GM18858 (cell line): ENCODE data around the gene ZBTB18.
A peak's percentile ranks its signal among the peaks of the same experiment; 100 is the strongest.
"Not testable (repeated sequence)": the region's sequence is repeated elsewhere in the genome, so short reads cannot be mapped to it uniquely, and the experiment has no call there.

Experiments used
- ATAC-seq: cut with Tn5 transposase; IDR thresholded peaks from one replicate; pipeline ENCODE4 v1.9.1; 2021; ENCODE audit not compliant: unreplicated experiment

ZBTB18 gene

GRCh38 chr1:244041466-244042120 lies 9.5 kb upstream of the ZBTB18 start:
- no peak for ATAC-seq

GRCh38 chr1:244042293-244042692 lies 8.8 kb upstream of the ZBTB18 start:
- ATAC-seq = no peak

GRCh38 chr1:244044423-244044822 lies 6.7 kb upstream of the ZBTB18 start:
- no peak for ATAC-seq

- not testable (repeated sequence) for ATAC-seq
Measured at GRCh38 chr1:244046254-244046653, 4.8 kb upstream of the ZBTB18 start.

- ATAC-seq = no peak
Measured at GRCh38 chr1:244046907-244047611, 4.0 kb upstream of the ZBTB18 start.

- ATAC-seq = peak; percentile 62
Measured at GRCh38 chr1:244047621-244048255, 3.3 kb upstream of the ZBTB18 start.

- ATAC-seq = no peak
Measured at GRCh38 chr1:244048256-244049161, 2.6 kb upstream of the ZBTB18 start.

GRCh38 chr1:244049162-244050013 lies 1.7 kb upstream of the ZBTB18 start:
- ATAC-seq = no peak

- ATAC-seq = no peak
Measured at GRCh38 chr1:244050014-244050834, 859 bp upstream of the ZBTB18 start.

GRCh38 chr1:244052016-244052727 lies 1.1 kb downstream of the ZBTB18 start:
- ATAC-seq = no peak

GRCh38 chr1:244052728-244053312 lies 1.7 kb downstream of the ZBTB18 start:
- no peak for ATAC-seq

- ATAC-seq = no peak
Measured at GRCh38 chr1:244053831-244054230, 2.7 kb downstream of the ZBTB18 start.

- no peak for ATAC-seq
Measured at GRCh38 chr1:244054247-244054923, 3.3 kb downstream of the ZBTB18 start.

GRCh38 chr1:244054924-244055263 lies 3.8 kb downstream of the ZBTB18 start:
- ATAC-seq = no peak

- no peak for ATAC-seq
Measured at GRCh38 chr1:244056577-244056976, 5.5 kb downstream of the ZBTB18 start.

GRCh38 chr1:244057474-244058385 lies 6.6 kb downstream of the ZBTB18 start:
- no peak for ATAC-seq

GRCh38 chr1:244060117-244060516 lies 9.0 kb downstream of the ZBTB18 start:
- ATAC-seq = no peak
